M059J (cell line): ENCODE results near the gene GRAMD4. TPM values are rescaled to one million over a fixed set of nuclear protein-coding genes. Genes with fewer than 3 reads are reported as not detected.
A peak's percentile ranks its signal among the peaks of the same experiment; 100 is the strongest.

Experiments
- DNase-seq: peaks from one replicate; pipeline ENCODE4 v3.0.0-alpha.2; 2012; ENCODE audit warnings: low read depth
- total RNA-seq: library from RNA; depleted of rRNA; stranded (reverse); fragments of >200 nt; shearing (Covaris generic); gene quantifications from 2 replicates; pipeline ENCODE4 v1.2.3, GENCODE V29; 2014

GRAMD4 gene
- total RNA-seq, 1 experiment from 2014 or later, result 7.9 TPM

DNA sequence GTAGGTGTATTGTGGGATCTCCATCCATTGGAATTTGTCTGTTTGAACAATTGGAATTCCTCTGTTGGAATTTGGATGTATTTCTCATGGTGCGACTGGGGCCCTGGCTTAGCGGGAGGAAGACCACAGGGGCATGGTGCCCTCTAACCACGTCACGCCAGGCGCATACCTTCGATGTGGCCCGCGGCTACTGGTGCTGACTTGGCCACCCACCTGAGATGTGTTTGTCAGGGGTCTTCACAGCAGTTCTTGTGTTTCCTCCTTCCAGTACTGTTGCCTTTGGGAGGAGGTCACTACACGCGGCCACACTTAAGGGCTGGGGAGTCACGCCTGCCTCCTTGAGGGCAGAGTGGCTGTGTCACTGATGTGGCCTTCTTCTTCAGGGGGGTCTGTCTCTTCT lies 36.6 kb upstream of the GRAMD4 start:
- DNase-seq, result no peak

- no peak for DNase-seq
Measured at GRCh38 chr22:46584081-46584921, 35.9 kb upstream of the GRAMD4 start.

GRCh38 chr22:46585340-46586122 lies 34.7 kb upstream of the GRAMD4 start:
- no peak for DNase-seq

GRCh38 chr22:46586123-46586519 lies 34.1 kb upstream of the GRAMD4 start:
- DNase-seq, result no peak

- no peak for DNase-seq
Measured at GRCh38 chr22:46586531-46587011, 33.6 kb upstream of the GRAMD4 start.

DNA sequence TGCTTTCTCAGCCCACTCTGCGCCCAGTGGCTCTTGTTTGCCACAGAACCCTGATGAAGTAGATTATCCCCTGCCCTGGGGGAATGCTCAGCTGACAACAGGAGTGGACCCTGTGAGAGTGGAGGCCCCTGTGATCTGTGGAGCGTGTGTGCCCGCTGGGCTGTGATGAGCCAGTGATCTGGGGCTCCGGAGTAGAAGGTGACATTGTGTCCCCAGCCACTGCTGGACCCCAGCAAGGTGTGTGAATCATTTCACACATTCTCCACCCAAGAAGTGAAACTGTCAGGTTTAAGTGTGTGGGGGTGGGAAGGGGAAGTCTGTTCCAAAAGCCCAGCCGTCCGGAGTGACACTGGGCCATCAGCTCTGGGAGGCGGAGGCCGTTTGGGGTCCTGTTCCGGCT lies 33.1 kb upstream of the GRAMD4 start:
- no peak for DNase-seq

- no peak for DNase-seq
Measured at GRCh38 chr22:46587492-46588278, 32.5 kb upstream of the GRAMD4 start.

DNA sequence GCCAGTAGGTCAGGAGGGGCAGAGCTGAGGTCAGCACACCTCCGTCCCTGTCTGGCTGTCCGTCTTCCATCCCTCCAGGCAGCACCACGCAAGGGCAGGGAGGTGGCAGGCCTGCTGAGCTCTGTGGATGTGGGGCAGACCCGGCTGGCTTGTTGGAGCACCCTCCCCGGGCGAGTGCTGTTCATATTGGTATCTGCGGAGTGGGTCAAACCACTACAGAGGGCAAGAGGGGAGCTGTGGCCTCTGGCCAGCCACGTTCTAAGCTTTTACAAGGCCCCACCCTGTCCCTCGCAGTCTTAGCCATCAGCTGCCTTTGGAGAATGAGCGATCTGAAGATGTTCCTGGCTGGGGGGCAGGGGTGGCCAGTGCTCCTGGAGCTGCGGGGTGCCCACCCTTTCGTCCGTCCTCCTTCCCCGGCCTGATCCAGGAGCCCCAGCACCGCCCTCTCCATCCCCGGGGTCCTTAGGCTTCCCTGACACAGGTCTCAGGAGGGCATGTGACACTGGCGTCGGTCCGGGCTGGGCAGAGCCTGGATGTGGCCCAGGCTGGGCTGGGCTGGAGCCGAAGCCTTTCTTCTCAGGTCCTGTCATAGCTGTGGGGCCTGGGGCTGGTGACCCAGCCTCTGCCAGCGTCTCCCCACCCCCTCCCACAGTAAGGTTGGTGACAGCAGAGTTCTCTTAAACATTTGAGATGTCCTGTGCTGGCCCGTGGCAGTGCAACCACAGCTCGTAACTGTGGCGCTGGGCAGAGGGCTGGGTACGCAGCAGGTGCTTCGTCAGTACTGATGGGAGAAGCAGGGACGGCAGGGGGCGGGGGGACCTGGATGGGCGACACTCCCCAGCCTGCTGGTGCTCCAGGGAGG lies 31.7 kb upstream of the GRAMD4 start:
- DNase-seq, result no peak

GRCh38 chr22:46589141-46589748 lies 30.9 kb upstream of the GRAMD4 start:
- no peak for DNase-seq

DNA sequence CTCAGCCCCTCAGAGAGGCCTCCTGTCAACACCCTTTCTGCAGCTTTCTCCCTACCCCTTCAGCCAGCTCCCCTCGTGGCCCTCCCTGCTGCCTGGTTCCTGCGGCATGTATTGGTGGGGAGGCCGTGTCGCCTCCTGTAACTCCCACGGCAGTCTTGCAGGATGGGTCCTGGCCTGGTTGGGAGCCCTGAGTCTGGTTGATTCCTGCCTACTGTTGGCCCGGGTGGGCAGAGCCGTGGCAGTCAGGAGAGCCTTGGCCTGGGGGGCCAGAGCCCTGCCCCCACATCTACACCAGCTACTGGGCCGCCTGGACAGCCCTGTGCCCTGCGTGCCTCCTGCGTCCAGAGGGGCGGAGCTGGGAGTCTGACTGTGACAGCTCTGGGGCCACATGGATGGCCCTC lies 30.3 kb upstream of the GRAMD4 start:
- no peak for DNase-seq

DNA sequence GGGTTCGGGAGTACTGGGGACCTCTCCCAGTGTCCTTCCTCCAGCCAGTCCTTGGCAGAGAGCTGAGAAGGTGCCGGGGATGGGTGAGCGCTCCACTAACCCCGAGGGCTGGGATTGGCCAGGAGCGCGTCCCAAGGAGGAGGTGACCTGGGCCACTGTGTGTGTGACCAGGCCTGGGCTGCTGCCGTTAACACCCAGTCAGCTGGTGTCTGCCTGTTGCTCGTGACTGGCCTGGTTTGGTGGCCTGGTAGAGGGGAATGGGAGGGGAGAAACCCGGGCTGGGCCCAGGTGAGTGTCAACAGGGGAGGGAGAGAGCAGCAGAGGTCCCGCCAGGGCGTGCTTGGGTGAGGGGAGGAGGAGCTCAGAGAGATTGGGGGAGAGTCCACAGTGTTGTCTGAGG lies 29.9 kb upstream of the GRAMD4 start:
- no peak for DNase-seq

- DNase-seq, result no peak
Measured at GRCh38 chr22:46591930-46592329, 28.3 kb upstream of the GRAMD4 start.

- DNase-seq, result peak; percentile 75
Measured at GRCh38 chr22:46592390-46592872, 27.8 kb upstream of the GRAMD4 start.

- DNase-seq, result no peak
Measured at GRCh38 chr22:46593211-46593681, 26.9 kb upstream of the GRAMD4 start.

DNA sequence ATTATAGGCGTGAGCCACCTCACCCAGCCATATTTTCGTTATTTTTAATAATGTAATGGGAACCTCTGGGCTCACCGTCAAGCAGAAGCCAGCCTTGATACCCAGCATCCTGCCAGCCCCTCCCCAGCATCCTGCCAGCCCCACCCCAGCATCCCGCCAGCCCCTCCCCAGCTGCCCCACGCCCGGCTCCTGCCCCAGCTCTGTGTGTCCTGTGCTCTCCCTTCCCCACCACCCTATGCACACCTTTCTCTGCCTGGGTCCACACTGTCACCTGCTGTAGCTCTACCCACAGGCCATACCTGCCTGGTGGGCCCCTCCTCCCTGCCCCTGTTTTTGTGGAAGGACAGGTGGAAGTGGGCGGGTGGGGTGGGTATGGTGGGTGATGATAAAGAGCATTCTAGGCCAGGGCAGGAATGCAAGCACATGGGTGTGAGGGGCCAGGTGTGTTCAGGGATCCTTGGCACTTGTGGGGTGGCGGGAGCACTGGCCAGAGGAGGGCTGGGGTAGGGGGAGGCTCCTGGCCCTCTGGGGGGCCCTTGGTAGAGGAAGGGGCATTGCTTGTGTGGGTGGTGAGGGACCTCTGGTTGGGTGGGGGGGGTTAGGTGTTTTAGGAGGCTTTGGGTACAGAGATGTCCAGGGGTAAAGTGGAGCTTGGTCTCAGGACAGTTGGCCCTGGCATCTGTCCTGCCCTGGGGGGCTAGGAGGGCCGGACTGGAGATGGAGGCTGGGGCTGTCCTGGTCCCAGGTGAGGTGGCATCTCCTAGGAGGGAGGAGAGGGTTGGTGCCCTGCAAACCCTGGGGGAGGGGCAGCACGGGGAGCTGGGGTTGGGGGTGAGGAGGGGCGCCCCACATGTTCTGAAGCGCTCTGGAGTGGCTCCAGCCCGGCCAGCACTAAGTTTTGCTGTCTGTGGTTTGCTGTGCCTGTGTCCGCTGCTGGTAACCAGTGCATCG lies 25.9 kb upstream of the GRAMD4 start:
- DNase-seq, result no peak

DNA sequence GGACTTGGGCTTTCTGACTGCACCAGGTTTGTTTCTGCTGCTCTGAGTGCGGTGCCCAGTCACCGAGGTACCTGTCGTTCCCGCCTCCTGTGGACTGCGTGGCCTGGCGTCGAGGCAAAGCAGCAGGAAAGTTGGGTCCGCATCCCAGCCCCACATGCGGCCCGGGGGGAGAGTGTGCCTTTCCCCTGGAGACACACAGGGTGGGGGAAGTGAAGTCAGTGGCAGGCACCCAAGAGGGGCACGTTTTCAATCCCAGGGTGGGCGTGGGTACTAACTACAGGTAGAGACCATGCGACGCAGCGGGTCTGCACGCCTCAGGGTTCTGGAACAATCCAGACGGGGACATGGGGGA lies 25.3 kb upstream of the GRAMD4 start:
- no peak for DNase-seq

DNA sequence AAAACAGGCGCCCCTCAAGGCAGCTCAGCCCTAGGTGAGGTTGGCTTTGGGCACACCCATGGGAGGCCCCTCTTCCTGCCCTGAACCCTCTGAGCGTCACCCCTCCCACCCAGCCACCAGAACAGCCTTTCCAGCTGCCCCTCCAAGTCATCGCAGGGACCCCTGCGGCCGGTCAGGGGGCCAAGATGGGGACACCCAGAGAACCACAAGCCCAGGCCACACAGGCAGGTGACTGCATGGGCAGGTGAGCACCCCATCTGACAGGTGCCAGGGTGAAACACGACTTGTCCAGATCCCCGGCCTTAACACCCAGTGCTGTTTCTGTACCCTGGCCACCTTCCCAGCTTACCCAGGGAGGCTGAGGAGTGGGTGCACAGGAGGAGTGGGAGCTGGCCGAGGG lies 24.6 kb upstream of the GRAMD4 start:
- no peak for DNase-seq

GRCh38 chr22:46596032-46596441 lies 24.1 kb upstream of the GRAMD4 start:
- no peak for DNase-seq

DNA sequence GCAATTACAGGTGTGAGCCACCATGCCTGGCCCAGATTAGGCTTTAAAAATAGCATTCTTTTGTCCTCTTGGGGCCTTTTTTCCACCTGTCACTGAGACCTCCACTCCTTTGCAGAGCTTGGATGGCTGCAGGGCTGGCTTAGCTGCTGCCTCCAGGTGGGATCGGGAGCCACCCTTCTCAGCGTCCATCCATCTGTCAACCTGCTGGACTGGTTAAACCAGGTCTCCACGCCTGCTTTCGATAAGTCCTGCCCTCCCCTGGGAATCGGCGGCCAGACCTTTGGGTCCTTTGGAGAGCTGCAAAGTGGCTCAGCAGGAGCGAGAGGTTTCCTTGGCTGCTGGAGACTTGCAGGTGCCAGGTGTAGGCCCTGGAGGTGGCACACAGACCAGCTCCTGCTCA lies 23.4 kb upstream of the GRAMD4 start:
- no peak for DNase-seq
